Stimulated activated CD8-positive, alpha-beta memory T cell treated with anti-CD3 and anti-CD28 coated beads, Interleukin-12 subunit alpha, Interleukin-12 subunit beta, amount 100 ng/mL, for 24 hours (primary cell): ENCODE measurements around the gene HNRNPF.
"Not testable (repeated sequence)": the region's sequence is repeated elsewhere in the genome, so short reads cannot be mapped to it uniquely, and the experiment has no call there.

Experiments used
- DNase-seq: peaks from one replicate; pipeline ENCODE4 v3.0.0-alpha.2; 2020; ENCODE audit errors: extremely low read depth

HNRNPF gene

GRCh38 chr10:43408710-43409384 lies at the start of gene HNRNPF:
TSS of gene HNRNPF (minus strand) at chr10:43409186. CDS start at chr10:43387884, 21,302 bp downstream.
- peak; percentile 86 for DNase-seq

- no peak for DNase-seq
Observed at GRCh38 chr10:43458227-43458626, 49.2 kb upstream of the HNRNPF start.

GRCh38 chr10:43456561-43456960 lies 47.6 kb upstream of the HNRNPF start:
- not testable (repeated sequence) for DNase-seq

GRCh38 chr10:43454025-43454424 lies 45.0 kb upstream of the HNRNPF start:
- not testable (repeated sequence) for DNase-seq

GRCh38 chr10:43453266-43453831 lies 44.4 kb upstream of the HNRNPF start:
- DNase-seq = no peak

- no peak for DNase-seq
Observed at GRCh38 chr10:43452356-43452914, 43.4 kb upstream of the HNRNPF start.

GRCh38 chr10:43448742-43449141 lies 39.8 kb upstream of the HNRNPF start:
- no peak for DNase-seq

- not testable (repeated sequence) for DNase-seq
Observed at GRCh38 chr10:43446219-43447017, 37.4 kb upstream of the HNRNPF start.

- no peak for DNase-seq
Observed at GRCh38 chr10:43444897-43445466, 36.0 kb upstream of the HNRNPF start.

- no peak for DNase-seq
Observed at GRCh38 chr10:43444323-43444722, 35.3 kb upstream of the HNRNPF start.

GRCh38 chr10:43440463-43441134 lies 31.6 kb upstream of the HNRNPF start:
- no peak for DNase-seq

- DNase-seq = no peak
Observed at GRCh38 chr10:43437141-43437870, 28.3 kb upstream of the HNRNPF start.

GRCh38 chr10:43436291-43437140 lies 27.5 kb upstream of the HNRNPF start, which contains the start of gene ZNF487:
TSS of gene ZNF487 (plus strand) at chr10:43437111. CDS start at chr10:43475814, 38,703 bp downstream.
- DNase-seq = peak; percentile 68

- DNase-seq = no peak
Observed at GRCh38 chr10:43430926-43431663, 22.1 kb upstream of the HNRNPF start.

GRCh38 chr10:43427166-43427825 lies 18.3 kb upstream of the HNRNPF start:
- DNase-seq = no peak

- DNase-seq = not testable (repeated sequence)
Observed at GRCh38 chr10:43426476-43426875, 17.5 kb upstream of the HNRNPF start.

GRCh38 chr10:43424416-43424815 lies 15.4 kb upstream of the HNRNPF start:
- DNase-seq = no peak

- DNase-seq = not testable (repeated sequence)
Observed at GRCh38 chr10:43421944-43422343, 13.0 kb upstream of the HNRNPF start.
